Neuronal stem cell (in vitro differentiated cells): ENCODE data around the gene SHKBP1.
"Not testable (repeated sequence)": the region's sequence is repeated elsewhere in the genome, so short reads cannot be mapped to it uniquely, and the experiment has no call there.

ENCODE experiments used
- DNase-seq: peaks from one replicate; pipeline ENCODE4 v3.0.0-alpha.2; 2013; ENCODE audit warnings: low spot score
- H2AFZ ChIP-seq: one replicate; pipeline ENCODE4 v1.6.1; 2013; ENCODE audit warnings: mild to moderate bottlenecking, low read length, inconsistent platforms
- H2AK5ac ChIP-seq: 2 replicates; pipeline ENCODE4 v1.6.1; 2013; ENCODE audit warnings: low read depth, mild to moderate bottlenecking, inconsistent platforms, low read length, moderate library complexity, mixed read lengths
- H2BK120ac ChIP-seq: 2 replicates; pipeline ENCODE4 v1.6.1; 2013; ENCODE audit warnings: low read depth, mild to moderate bottlenecking, inconsistent platforms, low read length, moderate library complexity, mixed read lengths
- H2BK12ac ChIP-seq: one replicate; pipeline ENCODE4 v1.6.1; 2013; ENCODE audit warnings: low read length, inconsistent platforms
- H2BK15ac ChIP-seq: 2 replicates; pipeline ENCODE4 v1.6.1; 2013; ENCODE audit warnings: mild to moderate bottlenecking, low read length, inconsistent platforms, mixed read lengths
- H2BK5ac ChIP-seq: one replicate; pipeline ENCODE4 v1.6.1; 2013; ENCODE audit warnings: inconsistent platforms, mild to moderate bottlenecking, low read length, moderate library complexity
- H3K14ac ChIP-seq: one replicate; pipeline ENCODE4 v1.6.1; 2013; ENCODE audit warnings: low read length, inconsistent platforms
- H3K18ac ChIP-seq: 2 replicates; pipeline ENCODE4 v1.6.1; 2013; ENCODE audit warnings: low read length, inconsistent platforms
- H3K23ac ChIP-seq: 2 replicates; pipeline ENCODE4 v1.6.1; 2013; ENCODE audit warnings: low read depth, mild to moderate bottlenecking, mixed read lengths, low read length, inconsistent platforms; ENCODE audit not compliant: poor library complexity
- H3K27ac ChIP-seq: replicated peaks from 3 replicates; pipeline ENCODE4 v1.5.1; 2013; ENCODE audit warnings: low read length, inconsistent platforms
- H3K27me3 ChIP-seq, 3 experiments: 2 replicates each; pipeline ENCODE4 v1.6.1; 2013; ENCODE audit warnings: low read length in 3 of 3, mild to moderate bottlenecking in 2 of 3, inconsistent platforms in 1 of 3, low read depth in 1 of 3, mixed read lengths in 1 of 3, moderate library complexity in 1 of 3; ENCODE audit not compliant: control insufficient read depth in 3 of 3, insufficient read depth in 3 of 3
- H3K36me3 ChIP-seq, 2 donors: replicated peaks in 1 of 2; 2 replicates each; pipeline ENCODE4 v1.6.1; 2013; ENCODE audit warnings: low read length in 2 of 2; ENCODE audit not compliant: control insufficient read depth in 2 of 2, insufficient read depth in 2 of 2
- H3K4ac ChIP-seq: 2 replicates; pipeline ENCODE4 v1.6.1; 2013; ENCODE audit warnings: inconsistent platforms, mild to moderate bottlenecking, low read length, moderate library complexity
- H3K4me1 ChIP-seq, 2 donors: 1 replicate in 1 of 2; 2 replicates in 1 of 2; pipeline ENCODE4 v1.6.1; 2013; ENCODE audit warnings: low read length in 2 of 2, low read depth in 1 of 2; ENCODE audit not compliant: control insufficient read depth in 2 of 2, insufficient read depth in 1 of 2
- H3K4me2 ChIP-seq: one replicate; pipeline ENCODE4 v1.6.1; 2013; ENCODE audit warnings: mild to moderate bottlenecking, low read length, inconsistent platforms; ENCODE audit not compliant: insufficient read depth, poor library complexity, severe bottlenecking
- H3K4me3 ChIP-seq, 2 donors: 2 replicates each; pipeline ENCODE4 v1.5.1; 2013; ENCODE audit warnings: low read length in 2 of 2, mild to moderate bottlenecking in 2 of 2, inconsistent platforms in 1 of 2, moderate library complexity in 1 of 2
- H3K79me1 ChIP-seq: one replicate; pipeline ENCODE4 v1.6.1; 2013; ENCODE audit warnings: low read depth, mild to moderate bottlenecking, inconsistent platforms, low read length, moderate library complexity
- H3K9ac ChIP-seq: one replicate; pipeline ENCODE4 v1.6.1; 2013; ENCODE audit warnings: mild to moderate bottlenecking, low read depth, low read length, inconsistent platforms; ENCODE audit not compliant: poor library complexity
- H3K9me3 ChIP-seq, 2 donors: replicated peaks in 1 of 2; 2 replicates each; pipeline versions ENCODE3 to v1.6.1; 2013; ENCODE audit warnings: low read length in 2 of 2, mild to moderate bottlenecking in 2 of 2, inconsistent platforms in 1 of 2, low read depth in 1 of 2, mixed read lengths in 1 of 2, moderate library complexity in 1 of 2; ENCODE audit not compliant: control insufficient read depth in 2 of 2, insufficient read depth in 1 of 2
- H4K8ac ChIP-seq: one replicate; pipeline ENCODE4 v1.6.1; 2013; ENCODE audit warnings: low read depth, mild to moderate bottlenecking, inconsistent platforms, low read length, moderate library complexity
- H4K91ac ChIP-seq: one replicate; pipeline ENCODE4 v1.6.1; 2013; ENCODE audit warnings: low read length, low read depth, mild to moderate bottlenecking, inconsistent platforms; ENCODE audit not compliant: poor library complexity
- WGBS, 2 donors: extraction: QIAGEN DNeasy Blood & Tissue Kit; methylation state at CpG; one replicate each; pipeline ENCODE4 v1.1.7; 2013; ENCODE audit warnings: missing lambda C conversion rate in 2 of 2, mixed read lengths in 1 of 2; ENCODE audit not compliant: insufficient read length in 2 of 2, insufficient replicate concordance in 1 of 2; ENCODE audit errors: extremely low coverage in 2 of 2; 5-methylcytosine and 5-hydroxymethylcytosine counted together

Gene SHKBP1

DNA sequence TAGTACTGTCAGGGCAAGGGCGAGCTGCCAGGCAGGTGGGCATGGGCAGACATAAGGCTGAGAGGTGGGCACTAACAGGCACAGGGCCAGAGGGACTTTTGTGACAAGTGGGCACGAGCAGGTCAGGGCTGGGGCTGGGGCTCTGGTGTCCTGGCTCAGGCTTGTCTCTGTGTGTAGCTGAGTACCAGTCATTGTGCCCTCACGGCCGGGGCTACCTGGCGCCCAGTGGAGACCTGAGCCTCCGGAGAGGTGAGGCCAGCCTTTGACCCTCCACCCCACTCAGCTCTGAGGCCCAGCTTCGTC, 46.1 kb downstream of the SHKBP1 start:
- no peak overlapping the region for H4K91ac ChIP-seq
- H3K4me1 ChIP-seq = peaks cover 0 to 7% of the 10 kb centered on the region in 2 donors
- no peak overlapping the region for H3K18ac ChIP-seq
- H2AK5ac ChIP-seq = no peak overlapping the region
- H4K8ac ChIP-seq = no peak overlapping the region
- peak overlapping the region; percentile 60 for H3K14ac ChIP-seq
- H2AFZ ChIP-seq = no peak overlapping the region
- no peak for DNase-seq
- no peak overlapping the region for H2BK5ac ChIP-seq
- peaks cover 17 to 97% of the 10 kb centered on the region in 2 donors for H3K36me3 ChIP-seq
- no peaks in the 10 kb centered on the region for H3K9me3 ChIP-seq
- H3K27me3 ChIP-seq = no peaks in the 10 kb centered on the region
- no peak overlapping the region for H3K9ac ChIP-seq
- peaks cover 2% of the 10 kb centered on the region for H3K79me1 ChIP-seq
- H3K23ac ChIP-seq = no peak overlapping the region
- no peak overlapping the region for H2BK12ac ChIP-seq
- H3K4me3 ChIP-seq = no peak overlapping the region
- no peak overlapping the region for H3K4me2 ChIP-seq
- no CpG with 5 or more reads among the region's 7 CpGs for WGBS, 2 donors
- no peak overlapping the region for H3K27ac ChIP-seq
- peak overlapping the region; percentile 46 for H2BK15ac ChIP-seq
- no peak overlapping the region for H3K4ac ChIP-seq
- no peak overlapping the region for H2BK120ac ChIP-seq

DNA sequence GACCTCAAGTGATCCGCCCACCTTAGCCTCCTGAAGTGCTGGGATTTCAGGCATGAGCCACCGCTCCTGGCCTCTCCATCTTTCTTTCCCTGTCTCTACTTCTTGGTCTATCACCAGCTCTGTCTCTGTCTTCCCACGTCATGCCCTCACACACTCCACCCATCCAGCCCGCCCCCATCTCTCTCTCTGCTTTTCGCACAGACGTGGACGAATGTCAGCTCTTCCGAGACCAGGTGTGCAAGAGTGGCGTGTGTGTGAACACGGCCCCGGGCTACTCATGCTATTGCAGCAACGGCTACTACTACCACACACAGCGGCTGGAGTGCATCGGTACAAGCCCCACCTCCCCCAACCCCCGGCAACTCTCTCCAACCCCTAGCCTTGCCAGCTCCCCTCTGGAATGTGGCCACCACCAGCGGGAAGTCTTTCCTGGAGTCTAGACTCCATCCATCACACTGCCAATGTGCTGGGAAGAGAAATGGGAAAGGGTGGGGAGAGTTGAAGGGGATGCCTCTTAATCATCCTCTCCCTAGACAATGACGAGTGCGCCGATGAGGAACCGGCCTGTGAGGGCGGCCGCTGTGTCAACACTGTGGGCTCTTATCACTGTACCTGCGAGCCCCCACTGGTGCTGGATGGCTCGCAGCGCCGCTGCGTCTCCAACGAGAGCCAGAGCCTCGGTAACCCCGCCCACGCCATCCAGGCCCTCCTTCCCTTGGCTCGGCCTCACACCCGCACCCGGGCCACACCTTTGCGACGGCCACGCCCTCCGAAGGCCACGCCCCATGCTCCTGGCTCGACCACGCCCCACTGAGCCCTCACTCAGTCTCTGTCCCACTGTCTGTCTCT, 47.0 kb downstream of the SHKBP1 start:
- Histone ChIP-seq H3K27ac (no peak overlapping the region), H3K9ac (no peak overlapping the region), H3K4me2 (peak overlapping the region; percentile 48), H3K36me3 (peaks cover 19 to 96% of the 10 kb centered on the region in 2 donors), H3K14ac (no peak overlapping the region), H2BK5ac (no peak overlapping the region), H2AFZ (no peak overlapping the region), H3K79me1 (peaks cover 2% of the 10 kb centered on the region), H3K9me3 (no peaks in the 10 kb centered on the region), H2AK5ac (no peak overlapping the region), H3K18ac (peak overlapping the region; percentile 75), H2BK120ac (no peak overlapping the region), H3K27me3 (no peaks in the 10 kb centered on the region), H3K4me1 (peaks cover 0 to 7% of the 10 kb centered on the region in 2 donors), H4K8ac (peak overlapping the region; percentile 54), H3K4ac (no peak overlapping the region), H3K23ac (peak overlapping the region; percentile 82), H3K4me3 (peak overlapping the region in 1 of 2 donors; percentile 62), H4K91ac (no peak overlapping the region), H2BK12ac (no peak overlapping the region), H2BK15ac (no peak overlapping the region)
- DNase-seq = no peak
- WGBS, 2 donors = no CpG with 5 or more reads among the region's 41 CpGs

DNA sequence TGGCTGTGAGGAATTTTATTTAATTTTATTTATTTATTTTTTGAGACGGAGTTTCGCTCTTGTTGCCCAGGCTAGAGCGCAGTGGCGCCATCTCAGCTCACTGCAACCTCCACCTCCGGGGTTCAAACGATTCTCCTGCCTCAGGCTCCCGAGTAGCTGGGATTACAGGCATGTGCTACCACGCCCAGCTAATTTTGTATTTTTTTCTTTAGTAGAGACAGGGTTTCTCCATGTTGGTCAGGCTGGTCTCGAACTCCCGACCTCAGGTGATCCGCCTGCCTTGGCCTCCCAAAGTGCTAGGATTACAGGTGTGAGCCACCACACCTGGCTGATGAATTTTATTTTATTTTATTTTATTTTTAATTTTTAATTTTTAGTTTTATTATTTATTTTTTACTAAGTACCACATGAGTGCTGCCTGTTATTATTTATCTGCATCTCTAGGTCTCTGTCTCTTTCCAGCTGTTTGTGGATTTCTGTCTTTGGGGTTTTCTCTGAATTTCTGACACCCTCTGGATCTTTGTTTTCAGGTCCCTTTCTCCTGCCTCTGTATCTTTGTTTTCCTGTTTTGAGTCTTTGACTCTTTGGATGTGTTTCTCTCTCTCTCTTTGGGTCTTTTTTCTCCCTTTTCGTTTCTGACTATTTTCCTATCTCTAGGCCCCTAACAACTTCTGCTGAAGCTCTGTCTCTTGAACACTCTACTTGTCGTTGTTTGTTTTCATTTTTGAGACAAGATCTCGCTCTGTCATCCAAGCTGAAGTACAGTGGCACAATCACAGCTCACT, 47.9 kb downstream of the SHKBP1 start:
- H3K4me2 ChIP-seq, H2BK120ac ChIP-seq, H3K4me3 ChIP-seq, H3K23ac ChIP-seq, H2AK5ac ChIP-seq, DNase-seq, H2BK15ac ChIP-seq, H3K4ac ChIP-seq, H4K91ac ChIP-seq, H3K79me1 ChIP-seq, H3K18ac ChIP-seq, H3K9ac ChIP-seq, H4K8ac ChIP-seq, H3K9me3 ChIP-seq, H3K14ac ChIP-seq, H3K27ac ChIP-seq, H2BK12ac ChIP-seq, H3K27me3 ChIP-seq, H2AFZ ChIP-seq, H3K4me1 ChIP-seq, H2BK5ac ChIP-seq: not testable (repeated sequence)
- WGBS, 2 donors = no CpG with 5 or more reads among the region's 14 CpGs
- peaks cover 18 to 94% of the 10 kb centered on the region in 2 donors for H3K36me3 ChIP-seq

DNA sequence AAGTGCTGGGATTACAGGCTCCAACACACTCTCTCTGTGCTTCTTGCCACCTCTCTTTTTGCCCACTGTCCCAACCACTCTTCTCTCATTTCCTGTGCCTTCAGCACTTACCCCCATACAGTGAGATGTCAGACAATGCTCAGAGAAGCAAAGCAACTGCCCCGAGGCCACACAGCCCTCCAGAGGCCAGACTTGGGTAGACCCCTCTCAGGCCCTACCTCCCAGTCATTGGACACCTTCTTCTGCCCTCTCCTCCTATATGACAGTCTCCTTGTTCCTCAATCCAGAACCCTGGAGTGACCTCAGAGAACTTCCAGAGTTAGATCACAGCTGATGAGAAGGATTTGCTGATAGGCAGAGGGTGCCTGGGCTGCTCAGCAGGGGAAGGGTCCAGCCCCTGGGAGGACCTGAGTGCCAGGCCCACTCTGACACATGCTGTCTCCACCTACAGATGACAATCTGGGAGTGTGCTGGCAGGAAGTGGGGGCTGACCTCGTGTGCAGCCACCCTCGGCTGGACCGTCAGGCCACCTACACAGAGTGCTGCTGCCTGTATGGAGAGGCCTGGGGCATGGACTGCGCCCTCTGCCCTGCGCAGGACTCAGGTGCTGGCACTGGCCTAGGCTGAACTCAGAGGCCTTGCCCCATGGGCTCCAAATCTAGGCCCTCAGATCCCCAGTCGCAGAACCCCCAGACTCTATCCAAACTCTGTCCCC, 48.9 kb downstream of the SHKBP1 start:
- Histone ChIP-seq H2AK5ac (no peak overlapping the region), H2AFZ (no peak overlapping the region), H4K91ac (no peak overlapping the region), H3K9me3 (no peaks in the 10 kb centered on the region), H3K27me3 (no peaks in the 10 kb centered on the region), H3K36me3 (peaks cover 17 to 91% of the 10 kb centered on the region in 2 donors), H2BK12ac (no peak overlapping the region), H2BK5ac (no peak overlapping the region), H3K27ac (no peak overlapping the region), H3K79me1 (peaks cover 2% of the 10 kb centered on the region), H3K23ac (no peak overlapping the region), H3K4ac (no peak overlapping the region), H3K4me1 (peaks cover 0 to 7% of the 10 kb centered on the region in 2 donors), H3K4me2 (no peak overlapping the region), H3K4me3 (no peak overlapping the region), H2BK15ac (no peak overlapping the region), H2BK120ac (no peak overlapping the region), H4K8ac (no peak overlapping the region), H3K14ac (no peak overlapping the region), H3K18ac (no peak overlapping the region), H3K9ac (no peak overlapping the region)
- no CpG with 5 or more reads among the region's 7 CpGs for WGBS, 2 donors
- DNase-seq = no peak
